PC-3 (cell line): ENCODE data around the gene UBE2D4.

Source experiments
- EZH2 ChIP-seq: fragments of 300-600 bp; sonication (generic); IDR thresholded peaks from one replicate; pipeline ENCODE4 v1.6.1; 2017; ENCODE audit warnings: antibody characterized with exemption, mild to moderate bottlenecking, low read length; ENCODE audit not compliant: unreplicated experiment
- EZH2phosphoT487 ChIP-seq: fragments of 300-600 bp; sonication (generic); IDR thresholded peaks from 2 replicates; pipeline ENCODE4 v1.6.1; 2018; ENCODE audit warnings: mild to moderate bottlenecking, antibody characterized with exemption, low read length, borderline replicate concordance
- TF ChIP-seq, protein P1 (sequence below): fragments of 300-600 bp; sonication (generic); conservative IDR thresholded peaks from 2 replicates; pipeline ENCODE4 v1.5.1; 2017; ENCODE audit warnings: antibody characterized with exemption, low read depth, mild to moderate bottlenecking, low read length

DNA sequence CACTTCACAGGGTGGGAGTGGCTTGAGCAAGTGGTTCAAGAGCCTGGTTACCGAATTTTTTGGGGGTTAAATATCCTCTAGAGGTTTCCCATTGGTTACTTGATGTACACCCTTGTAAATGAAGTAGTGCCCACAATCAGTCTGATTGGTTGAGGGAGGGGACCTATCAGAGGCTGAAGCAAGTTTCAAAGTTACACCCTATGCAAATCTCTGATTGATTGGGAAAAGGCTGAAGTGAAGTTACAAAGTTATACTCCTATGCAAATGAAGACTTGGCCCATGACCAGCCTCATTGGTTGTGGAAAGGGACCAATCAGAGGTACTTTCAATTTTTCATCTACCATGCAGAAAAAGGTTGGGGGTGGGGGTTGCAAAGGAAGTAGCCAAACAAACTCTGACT, 34.7 kb downstream of the UBE2D4 start:
- TF ChIP-seq, protein P1, sequence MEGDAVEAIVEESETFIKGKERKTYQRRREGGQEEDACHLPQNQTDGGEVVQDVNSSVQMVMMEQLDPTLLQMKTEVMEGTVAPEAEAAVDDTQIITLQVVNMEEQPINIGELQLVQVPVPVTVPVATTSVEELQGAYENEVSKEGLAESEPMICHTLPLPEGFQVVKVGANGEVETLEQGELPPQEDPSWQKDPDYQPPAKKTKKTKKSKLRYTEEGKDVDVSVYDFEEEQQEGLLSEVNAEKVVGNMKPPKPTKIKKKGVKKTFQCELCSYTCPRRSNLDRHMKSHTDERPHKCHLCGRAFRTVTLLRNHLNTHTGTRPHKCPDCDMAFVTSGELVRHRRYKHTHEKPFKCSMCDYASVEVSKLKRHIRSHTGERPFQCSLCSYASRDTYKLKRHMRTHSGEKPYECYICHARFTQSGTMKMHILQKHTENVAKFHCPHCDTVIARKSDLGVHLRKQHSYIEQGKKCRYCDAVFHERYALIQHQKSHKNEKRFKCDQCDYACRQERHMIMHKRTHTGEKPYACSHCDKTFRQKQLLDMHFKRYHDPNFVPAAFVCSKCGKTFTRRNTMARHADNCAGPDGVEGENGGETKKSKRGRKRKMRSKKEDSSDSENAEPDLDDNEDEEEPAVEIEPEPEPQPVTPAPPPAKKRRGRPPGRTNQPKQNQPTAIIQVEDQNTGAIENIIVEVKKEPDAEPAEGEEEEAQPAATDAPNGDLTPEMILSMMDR: no peak
- TF ChIP-seq EZH2 (no peak), EZH2phosphoT487 (no peak)
